Testis (tissue), 3 donors: ENCODE results near the gene KCNK10. TPM values are rescaled to one million over a fixed set of nuclear protein-coding genes. Genes with fewer than 3 reads are reported as not detected.

Experiments
- DNase-seq: peaks from one replicate; pipeline ENCODE4 v3.0.0-alpha.2; 2019
- H3K27ac ChIP-seq, 2 donors: fragments of 200-600 bp; sonication (generic); one replicate each; pipeline ENCODE4 v1.5.1; 2019
- H3K27me3 ChIP-seq: fragments of 200-600 bp; sonication (generic); one replicate; pipeline ENCODE4 v1.5.1; 2019
- H3K36me3 ChIP-seq: fragments of 200-600 bp; sonication (generic); one replicate; pipeline ENCODE4 v1.5.1; 2017; ENCODE audit warnings: low read depth; ENCODE audit errors: missing control alignments
- H3K4me1 ChIP-seq: fragments of 200-600 bp; sonication (generic); one replicate; pipeline ENCODE4 v1.5.1; 2019
- H3K4me3 ChIP-seq, 2 donors: fragments of 200-600 bp; sonication (generic); one replicate each; pipeline ENCODE4 v1.5.1; 2017 to 2019
- H3K9me3 ChIP-seq: fragments of 200-600 bp; sonication (generic); one replicate; pipeline ENCODE4 v1.5.1; 2017
- POLR2A ChIP-seq: fragments of 450-650 bp; IDR thresholded peaks from one replicate; pipeline ENCODE4 v1.6.1; 2017; ENCODE audit warnings: antibody characterized with exemption, mild to moderate bottlenecking, moderate library complexity
- WGBS, 2 donors: methylation state at CpG; one replicate each; pipeline ENCODE4 v1.1.5; 2018; 5-methylcytosine and 5-hydroxymethylcytosine counted together
- intact Hi-C: fragments of 100-400 bp; cut with DNase I; formaldehyde crosslinking; loops from one replicate; pipeline ENCODE4 v1.15.1; 2023; ENCODE audit warnings: low total_unique reads
- polyA plus RNA-seq: library from polyadenylated mRNA; stranded (reverse); fragments of 350-450 nt; fragmentation: Illumina TruSeq; extraction: RNeasy Lipid Tissue Mini Kit (QIAGEN cat#74804); gene quantifications from one replicate; pipeline ENCODE4 v1.2.3, GENCODE V29; 2014; ENCODE audit warnings: low read depth, low replicate concordance; ENCODE audit not compliant: insufficient read depth
- total RNA-seq, 2 donors: library from RNA; depleted of rRNA; stranded (reverse); fragments of >200 nt; gene quantifications; one replicate each; pipeline ENCODE4 v1.2.3, GENCODE V29; 2016
- TF ChIP-seq, protein P1 (sequence below), 3 experiments: fragments of 450-650 bp in 2 of 3; fragments of 200-600 bp in 1 of 3; sonication (generic) in 1 of 3; IDR thresholded peaks; one replicate each; pipeline ENCODE4 v1.5.1; 2016 to 2019; ENCODE audit warnings: antibody characterized with exemption in 3 of 3, mild to moderate bottlenecking in 2 of 3, moderate library complexity in 1 of 3

KCNK10 gene
- total and polyA plus RNA-seq, 3 donors from 2014 or later = 0.55 to 4.2 (median 1.6) TPM

DNA sequence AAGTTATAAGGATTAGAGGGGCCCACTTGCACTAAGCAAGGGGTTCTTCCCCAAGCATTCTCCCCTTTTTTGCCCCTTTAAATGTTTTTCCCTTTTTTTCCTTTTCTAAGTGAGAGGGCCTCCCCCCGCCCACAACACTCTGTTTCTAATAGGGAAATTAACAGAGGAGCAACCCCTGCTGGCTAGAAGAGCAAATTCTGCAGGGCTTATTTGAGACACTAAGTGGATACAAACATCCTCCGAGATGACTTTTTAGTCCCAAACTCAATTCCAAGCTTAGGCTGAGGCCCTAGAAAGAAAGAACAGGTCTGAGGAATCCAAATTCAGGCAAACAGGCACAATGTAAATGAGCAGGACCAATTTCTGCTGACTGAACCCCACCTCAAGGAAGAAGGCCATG lies 179.3 kb downstream of the KCNK10 start:
- Histone ChIP-seq H3K36me3 (no peaks in the 10 kb centered on the region), H3K27me3 (no peaks in the 10 kb centered on the region), H3K9me3 (no peaks in the 10 kb centered on the region), H3K4me3 (no peak overlapping the region), H3K27ac (no peak overlapping the region), H3K4me1 (no peaks in the 10 kb centered on the region)
- WGBS, 2 donors = 68 to 75% methylated on average over 2 of the region's 2 CpGs
- intact Hi-C loops = no loop called here
- TF ChIP-seq POLR2A = no peak
- TF ChIP-seq, protein P1, sequence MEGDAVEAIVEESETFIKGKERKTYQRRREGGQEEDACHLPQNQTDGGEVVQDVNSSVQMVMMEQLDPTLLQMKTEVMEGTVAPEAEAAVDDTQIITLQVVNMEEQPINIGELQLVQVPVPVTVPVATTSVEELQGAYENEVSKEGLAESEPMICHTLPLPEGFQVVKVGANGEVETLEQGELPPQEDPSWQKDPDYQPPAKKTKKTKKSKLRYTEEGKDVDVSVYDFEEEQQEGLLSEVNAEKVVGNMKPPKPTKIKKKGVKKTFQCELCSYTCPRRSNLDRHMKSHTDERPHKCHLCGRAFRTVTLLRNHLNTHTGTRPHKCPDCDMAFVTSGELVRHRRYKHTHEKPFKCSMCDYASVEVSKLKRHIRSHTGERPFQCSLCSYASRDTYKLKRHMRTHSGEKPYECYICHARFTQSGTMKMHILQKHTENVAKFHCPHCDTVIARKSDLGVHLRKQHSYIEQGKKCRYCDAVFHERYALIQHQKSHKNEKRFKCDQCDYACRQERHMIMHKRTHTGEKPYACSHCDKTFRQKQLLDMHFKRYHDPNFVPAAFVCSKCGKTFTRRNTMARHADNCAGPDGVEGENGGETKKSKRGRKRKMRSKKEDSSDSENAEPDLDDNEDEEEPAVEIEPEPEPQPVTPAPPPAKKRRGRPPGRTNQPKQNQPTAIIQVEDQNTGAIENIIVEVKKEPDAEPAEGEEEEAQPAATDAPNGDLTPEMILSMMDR (IDR thresholded peaks at IDR 0.05) = no peak
- DNase-seq = no peak

DNA sequence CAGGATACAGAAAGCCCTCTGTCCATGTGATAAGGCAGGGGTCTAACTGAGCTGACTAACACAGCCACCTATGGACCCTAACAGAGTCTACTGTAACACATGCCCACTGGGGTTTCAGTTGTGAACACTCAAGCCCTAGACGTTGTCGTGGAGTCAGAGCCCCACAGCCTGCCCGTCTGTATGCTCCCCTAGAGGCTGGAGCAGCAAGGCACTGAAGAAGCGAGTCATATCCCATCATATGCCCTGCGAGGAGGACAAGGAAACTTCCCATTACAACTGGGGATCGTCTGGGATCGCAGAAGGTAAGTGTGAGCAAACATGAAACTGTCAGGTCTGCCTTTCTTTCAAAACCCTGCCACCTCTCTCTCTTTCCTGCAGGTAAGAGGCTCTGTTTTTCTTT lies 180.1 kb downstream of the KCNK10 start:
- no peak for DNase-seq
- Histone ChIP-seq H3K36me3 (no peaks in the 10 kb centered on the region), H3K4me1 (no peaks in the 10 kb centered on the region), H3K27ac (no peak overlapping the region), H3K4me3 (no peak overlapping the region), H3K27me3 (no peaks in the 10 kb centered on the region), H3K9me3 (no peaks in the 10 kb centered on the region)
- intact Hi-C loops = no loop called here
- TF ChIP-seq POLR2A = no peak
- TF ChIP-seq, protein P1 (IDR thresholded peaks at IDR 0.05) = no peak
- 68 to 73% methylated on average over 7 of the region's 7 CpGs for WGBS, 2 donors

DNA sequence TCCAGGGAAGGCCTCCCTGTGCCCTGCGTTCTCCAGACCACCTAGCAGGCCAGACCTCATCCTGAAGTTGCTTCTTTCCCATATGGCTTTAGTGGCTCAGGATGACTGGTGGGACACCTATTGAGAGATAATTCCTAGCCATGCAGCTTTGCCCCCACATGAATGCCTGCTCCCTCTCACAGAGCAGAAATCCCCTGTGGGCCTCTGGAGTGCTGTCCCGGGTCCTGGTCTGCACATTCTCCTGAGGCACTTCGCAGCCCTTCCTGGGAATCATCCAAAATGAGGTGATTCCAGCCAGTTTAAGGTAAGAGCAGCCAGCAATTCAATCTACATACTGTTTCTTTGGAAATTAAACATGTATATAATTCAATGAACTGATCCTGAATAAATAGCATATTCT lies 182.2 kb downstream of the KCNK10 start:
- Histone ChIP-seq H3K4me3 (no peak overlapping the region), H3K9me3 (no peaks in the 10 kb centered on the region), H3K27me3 (no peaks in the 10 kb centered on the region), H3K27ac (no peak overlapping the region), H3K36me3 (no peaks in the 10 kb centered on the region), H3K4me1 (no peaks in the 10 kb centered on the region)
- intact Hi-C loops = no loop called here
- WGBS, 2 donors = 76 to 79% methylated on average over 3 of the region's 3 CpGs
- TF ChIP-seq, protein P1 (IDR thresholded peaks at IDR 0.05) = no peak
- no peak for TF ChIP-seq POLR2A
- no peak for DNase-seq

DNA sequence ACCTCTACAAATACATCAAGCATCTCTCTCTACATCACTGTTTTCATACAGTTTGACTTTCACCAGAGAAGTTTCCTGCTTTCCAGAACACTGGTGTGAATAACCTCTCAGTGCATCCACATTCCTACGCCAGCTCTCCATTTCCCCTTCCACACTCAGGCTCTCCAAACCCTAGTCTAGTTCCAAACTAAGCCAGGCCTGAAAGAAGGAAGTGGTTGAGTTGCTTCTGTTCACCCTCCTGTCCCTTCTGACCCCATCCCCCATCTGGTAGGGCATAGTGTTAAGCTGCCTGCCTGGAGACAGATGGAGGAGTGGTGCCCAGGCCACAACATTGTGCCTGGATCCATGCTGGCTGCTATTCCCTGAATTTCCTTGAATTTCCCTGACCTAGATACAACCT lies 185.7 kb downstream of the KCNK10 start:
- intact Hi-C loops = no loop called here
- 91 to 93% methylated on average over 1 of the region's 1 CpG for WGBS, 2 donors
- Histone ChIP-seq H3K4me3 (no peak overlapping the region), H3K36me3 (no peaks in the 10 kb centered on the region), H3K27me3 (no peaks in the 10 kb centered on the region), H3K27ac (no peak overlapping the region), H3K4me1 (no peaks in the 10 kb centered on the region), H3K9me3 (no peaks in the 10 kb centered on the region)
- no peak for TF ChIP-seq POLR2A
- TF ChIP-seq, protein P1 (IDR thresholded peaks at IDR 0.05) = no peak
- no peak for DNase-seq

Other genes with a start within 250 kb of the KCNK10 start
- 100 to 1,000 TPM in 1 of 2 donors, 10 to 100 TPM in 1; 54.8 to 113 TPM for gene SPATA7, start 62.4 kb upstream of the KCNK10 start, total RNA-seq
- gene SPATA7, start 62.4 kb upstream of the KCNK10 start, polyA plus RNA-seq = 87.3 TPM
- gene PTPN21, start 231.7 kb upstream of the KCNK10 start, total RNA-seq = 10 to 100 TPM; 47.2 to 58.6 TPM
- gene PTPN21, start 231.7 kb upstream of the KCNK10 start, polyA plus RNA-seq = 51.6 TPM
- gene ZC3H14, start 239.8 kb upstream of the KCNK10 start, total RNA-seq = 100 to 1,000 TPM; 208 to 253 TPM
- gene ZC3H14, start 239.8 kb upstream of the KCNK10 start, polyA plus RNA-seq = 354 TPM